Activated CD4-positive, alpha-beta T cell treated with anti-CD3 and anti-CD28 coated beads, Interleukin-2, amount 10 ng/mL, durations not matched to agents 7 days and 5 days (primary cell): ENCODE measurements around the gene EXTL1. TPM values are rescaled to one million over a fixed set of nuclear protein-coding genes. Genes with fewer than 3 reads are reported as not detected.

ENCODE experiments used
- CTCF ChIA-PET: fragments of 350-600 bp; sonication (Branson Sonifier 250); formaldehyde crosslinking; loops from one replicate; lab custom pipeline; 2021; ENCODE audit warnings: antibody characterized with exemption; lab: Charles Lee
- POLR2A ChIA-PET: fragments of 350-600 bp; sonication (Branson Sonifier 250); formaldehyde crosslinking; loops from one replicate; lab custom pipeline; 2021; ENCODE audit warnings: antibody characterized with exemption; lab: Charles Lee
- DNase-seq: peaks from one replicate; pipeline ENCODE4 v3.0.0-alpha.2; 2020
- H3K27ac Mint-ChIP-seq: one replicate; pipeline ENCODE4 v1.8.0; 2021; ENCODE audit warnings: mild to moderate bottlenecking, moderate library complexity, mixed read lengths
- H3K27me3 Mint-ChIP-seq: one replicate; pipeline ENCODE4 v1.8.0; 2021; ENCODE audit warnings: mixed read lengths
- H3K36me3 Mint-ChIP-seq: one replicate; pipeline ENCODE4 v1.8.0; 2021; ENCODE audit warnings: low read depth, mixed read lengths
- H3K4me1 Mint-ChIP-seq: one replicate; pipeline ENCODE4 v1.8.0; 2021; ENCODE audit warnings: mixed read lengths
- H3K4me3 Mint-ChIP-seq: one replicate; pipeline ENCODE4 v1.8.0; 2021; ENCODE audit warnings: mild to moderate bottlenecking, moderate library complexity, mixed read lengths
- H3K9me3 Mint-ChIP-seq: one replicate; pipeline ENCODE4 v1.8.0; 2021; ENCODE audit warnings: mixed read lengths
- total RNA-seq, 2 experiments: library from RNA; stranded (reverse); gene quantifications; one replicate each; pipeline ENCODE4 v1.2.3, GENCODE V29; 2021

EXTL1 gene
- total RNA-seq, 2 experiments from 2014 or later, result not detected

DNA sequence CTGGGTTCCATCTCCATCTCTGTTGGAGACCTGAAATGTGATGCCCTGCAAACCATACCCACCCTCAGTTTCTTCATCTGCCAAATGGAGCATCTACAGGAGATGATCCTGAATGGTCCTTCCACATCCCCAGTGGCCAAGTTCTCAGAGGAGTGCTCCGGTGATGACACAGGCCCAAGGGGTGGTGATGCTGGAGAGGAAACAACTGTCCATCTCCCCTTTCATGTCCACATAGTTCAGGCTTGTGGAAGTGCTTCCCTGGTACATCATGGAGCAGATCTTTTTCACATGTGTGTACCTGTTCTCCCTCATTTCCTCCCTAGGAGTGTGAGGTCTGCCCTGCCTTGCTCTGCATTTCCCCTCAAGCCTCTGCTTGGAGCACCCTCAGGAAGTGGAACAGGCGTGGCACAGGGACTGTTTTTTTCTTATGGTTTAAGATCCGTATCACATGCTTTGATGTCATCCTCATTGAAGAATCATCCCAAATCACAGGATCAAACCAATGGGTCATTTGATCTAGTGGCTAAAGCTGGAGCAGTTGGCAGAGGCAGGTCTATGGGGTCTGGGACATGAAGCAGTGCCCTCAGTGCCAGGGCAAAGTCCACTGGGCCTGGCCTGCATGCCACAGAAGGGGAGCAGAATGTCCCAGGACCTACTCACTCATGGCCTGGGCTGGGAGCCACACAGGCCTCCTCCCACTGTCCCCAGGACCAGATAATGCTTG lies 54.0 kb downstream of the EXTL1 start:
- peaks cover 15% of the 10 kb centered on the region for H3K4me1 Mint-ChIP-seq
- no peaks in the 10 kb centered on the region for H3K36me3 Mint-ChIP-seq
- ChIA-PET POLR2A (no interaction called here), CTCF (interaction anchor here (1.8 kb wide), 1 partner anchor 10 kb away, joined by 4 read pairs; no protein-coding TSS in a partner anchor)
- H3K9me3 Mint-ChIP-seq, result no peaks in the 10 kb centered on the region
- H3K27me3 Mint-ChIP-seq, result peaks cover 26% of the 10 kb centered on the region
- no peak overlapping the region for H3K27ac Mint-ChIP-seq
- no peak overlapping the region for H3K4me3 Mint-ChIP-seq
- no peak for DNase-seq

DNA sequence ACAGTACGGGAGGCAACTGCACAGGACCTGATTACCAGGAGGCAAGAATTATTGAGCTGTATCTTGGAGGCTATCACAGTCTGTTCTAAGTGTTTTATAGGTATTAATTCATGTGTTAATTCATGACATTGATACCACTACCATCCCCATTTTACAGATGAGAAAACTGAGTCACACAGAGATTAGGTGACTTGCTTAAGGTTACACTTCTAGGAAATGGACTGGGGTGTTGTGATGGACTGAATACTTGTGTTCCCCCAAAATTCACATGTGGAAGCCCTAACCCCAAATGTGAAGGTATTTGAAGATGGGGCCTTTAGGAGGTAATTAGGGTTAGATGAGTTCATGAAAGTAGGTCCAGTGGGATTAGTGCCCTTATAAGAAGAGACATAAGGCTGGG lies 55.9 kb downstream of the EXTL1 start:
- Mint-ChIP-seq H3K27ac (no peak overlapping the region), H3K4me3 (no peak overlapping the region), H3K27me3 (peaks cover 16% of the 10 kb centered on the region), H3K4me1 (peaks cover 15% of the 10 kb centered on the region), H3K9me3 (no peaks in the 10 kb centered on the region), H3K36me3 (no peaks in the 10 kb centered on the region)
- DNase-seq, result no peak
- ChIA-PET POLR2A (no interaction called here), CTCF (interaction anchor here (0.6 to 1.8 kb wide), 4 partner anchors 8 to 92 kb away, joined by 3 to 5 read pairs (median 4); partner anchors contain the start of gene ZNF593)

DNA sequence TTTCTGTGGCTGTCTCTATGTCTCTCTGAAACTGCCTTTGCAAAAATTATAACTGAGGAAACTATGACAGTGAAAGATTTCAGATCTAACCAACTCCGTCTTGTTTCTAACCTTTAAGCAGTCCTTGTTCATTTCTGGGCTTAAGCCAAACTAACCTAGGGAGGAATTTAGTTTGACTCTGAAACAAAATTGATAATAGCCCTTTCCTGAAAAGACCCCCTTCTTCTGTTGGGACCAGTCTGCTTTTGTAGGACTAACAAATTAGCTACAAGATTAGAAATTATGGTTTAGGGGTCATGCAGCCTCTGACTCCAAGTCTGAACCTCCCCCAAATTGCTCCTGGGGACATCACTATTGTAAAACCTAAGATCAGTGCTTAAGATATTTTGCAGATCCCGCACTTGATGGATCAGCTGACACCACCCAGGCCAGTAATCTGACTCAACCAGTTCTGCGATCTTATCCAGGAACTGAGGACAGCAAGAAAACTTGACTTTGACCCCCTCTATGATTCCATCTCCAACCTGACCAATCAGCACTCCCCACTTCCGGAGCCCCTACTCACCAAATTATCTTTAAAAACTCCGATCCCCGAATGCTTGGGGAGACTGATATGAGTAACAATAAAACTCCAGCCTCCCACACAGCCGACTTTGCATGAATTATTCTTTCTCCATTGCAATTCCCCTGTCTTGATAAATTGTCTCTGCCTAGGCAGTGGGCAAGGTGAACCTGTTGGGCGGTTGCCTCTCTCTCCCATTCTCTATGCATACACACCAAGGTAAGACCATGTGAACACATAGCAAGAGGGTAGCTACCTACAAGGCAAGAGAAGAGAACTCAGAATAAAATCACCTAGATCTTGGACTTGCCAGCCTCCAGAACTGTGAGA lies 57.0 kb downstream of the EXTL1 start:
- Mint-ChIP-seq H3K4me1 (peaks cover 15% of the 10 kb centered on the region), H3K27ac (no peak overlapping the region), H3K9me3 (no peaks in the 10 kb centered on the region), H3K4me3 (no peak overlapping the region), H3K36me3 (no peaks in the 10 kb centered on the region), H3K27me3 (peaks cover 11% of the 10 kb centered on the region)
- CTCF ChIA-PET, result interaction anchor here (1.3 to 1.5 kb wide), 3 partner anchors 9 to 20 kb away, joined by 3 to 5 read pairs (median 5); no protein-coding TSS in a partner anchor
- DNase-seq, result no peak
- POLR2A ChIA-PET, result no interaction called here

DNA sequence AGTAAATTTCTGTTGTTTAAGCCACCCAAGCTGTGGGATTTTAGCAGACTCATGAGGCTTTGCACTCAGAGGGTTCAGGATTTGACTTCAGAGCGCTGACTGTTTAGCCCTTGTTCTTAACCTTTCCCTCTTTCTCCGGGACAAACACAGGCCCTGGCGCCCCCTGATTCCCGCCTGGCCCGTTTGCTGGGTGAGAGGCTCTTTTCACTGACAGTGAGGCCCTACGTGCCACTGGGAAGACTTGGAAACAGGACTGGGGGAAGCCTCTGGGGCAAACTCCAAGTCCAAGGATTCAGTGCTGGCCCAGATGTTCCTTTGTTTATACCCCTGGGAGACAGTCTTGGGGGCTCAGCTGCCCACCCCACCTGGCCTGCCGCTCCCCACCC lies 57.6 kb downstream of the EXTL1 start:
- no peak overlapping the region for H3K27ac Mint-ChIP-seq
- peaks cover 13% of the 10 kb centered on the region for H3K27me3 Mint-ChIP-seq
- peaks cover 15% of the 10 kb centered on the region for H3K4me1 Mint-ChIP-seq
- no peaks in the 10 kb centered on the region for H3K9me3 Mint-ChIP-seq
- no peaks in the 10 kb centered on the region for H3K36me3 Mint-ChIP-seq
- DNase-seq, result no peak
- ChIA-PET CTCF (interaction anchor here (1.3 to 1.4 kb wide), 2 partner anchors 9 to 20 kb away, joined by 3 to 5 read pairs; no protein-coding TSS in a partner anchor), POLR2A (no interaction called here)
- no peak overlapping the region for H3K4me3 Mint-ChIP-seq

DNA sequence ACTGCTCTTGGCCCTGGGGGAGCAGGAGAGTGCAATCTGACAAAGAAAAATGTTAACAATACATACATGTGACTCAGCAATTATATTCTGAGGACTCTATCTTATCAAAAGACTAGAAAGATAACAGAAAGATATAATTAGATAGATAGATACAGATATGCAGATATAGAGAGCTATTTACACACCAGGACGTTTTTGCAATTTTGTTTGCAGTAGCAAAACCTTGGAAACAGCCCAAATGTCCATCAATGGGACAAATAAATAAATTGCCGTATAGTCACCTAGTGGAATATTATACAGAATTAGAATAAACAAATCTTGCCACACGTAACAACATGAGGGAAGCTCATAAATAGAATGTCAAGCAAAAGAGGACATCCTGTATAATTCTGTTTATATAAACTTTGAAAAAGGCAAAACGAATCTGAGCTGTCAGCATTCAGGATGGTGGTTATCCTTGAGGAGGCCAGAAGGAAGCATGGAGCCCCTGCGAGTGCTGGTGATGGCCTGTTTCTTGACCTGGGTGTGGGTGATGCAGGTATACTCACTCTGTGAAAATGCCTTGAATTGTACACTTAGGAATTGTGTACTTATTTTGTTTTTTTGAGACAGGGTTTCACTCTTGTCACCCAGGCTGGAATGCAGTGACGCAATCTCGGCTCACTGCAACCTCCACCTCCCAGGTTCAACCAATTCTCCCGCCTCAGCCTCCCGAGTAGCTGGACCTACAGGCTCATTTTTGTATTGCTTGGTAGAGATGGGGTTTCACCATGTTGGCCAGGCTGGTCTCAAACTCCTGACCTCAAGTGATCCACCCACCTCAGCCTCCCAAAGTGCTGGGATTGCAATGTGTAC lies 58.6 kb downstream of the EXTL1 start:
- H3K4me1 Mint-ChIP-seq, result peaks cover 15% of the 10 kb centered on the region

DNA sequence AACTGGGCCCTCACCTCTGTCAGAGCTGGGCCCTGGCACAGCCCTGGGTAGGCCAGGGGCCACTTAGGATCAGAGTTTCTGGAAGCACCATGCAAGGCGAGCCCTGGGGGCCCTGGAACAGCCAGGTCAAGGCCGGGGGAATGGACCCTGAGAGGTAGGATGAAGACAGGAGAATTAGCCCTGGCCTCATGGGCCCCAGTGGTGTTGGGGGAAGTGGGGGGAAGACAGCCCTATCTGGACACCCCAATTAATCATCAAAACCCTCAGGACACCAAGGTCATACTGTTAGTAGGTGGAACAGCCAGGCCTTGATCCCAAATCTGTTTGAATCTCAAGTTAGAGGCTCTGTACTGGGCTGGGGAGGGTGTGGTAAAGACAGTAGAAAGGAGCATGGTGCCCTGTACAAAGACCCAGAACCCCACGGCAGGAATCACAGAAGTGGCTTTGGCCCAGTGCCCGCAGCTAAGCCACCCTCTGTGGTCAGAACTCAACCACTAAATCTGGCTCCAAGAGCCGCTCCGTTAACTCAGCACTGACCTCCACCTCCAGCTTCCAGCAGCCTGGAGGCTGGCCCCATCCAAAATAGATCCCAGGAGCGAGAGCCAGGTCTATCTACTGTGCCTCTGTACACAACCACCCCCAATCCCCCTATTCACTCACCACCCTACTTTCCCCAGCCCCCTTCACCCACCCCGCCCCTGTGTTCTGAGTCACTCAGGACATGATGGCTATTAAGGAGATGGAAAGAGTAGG lies 59.9 kb downstream of the EXTL1 start:
- Mint-ChIP-seq H3K27me3 (peaks cover 19% of the 10 kb centered on the region), H3K9me3 (no peaks in the 10 kb centered on the region), H3K4me3 (no peak overlapping the region), H3K4me1 (peaks cover 3% of the 10 kb centered on the region), H3K27ac (no peak overlapping the region), H3K36me3 (no peaks in the 10 kb centered on the region)
- POLR2A ChIA-PET, result no interaction called here
- no peak for DNase-seq
- CTCF ChIA-PET, result interaction anchor here (1.1 to 1.6 kb wide), 3 partner anchors 17 to 69 kb away, joined by 3 to 5 read pairs (median 4); no protein-coding TSS in a partner anchor

More for the DNA sequence above, 58.6 kb downstream of the EXTL1 start:
- Mint-ChIP-seq H3K9me3 (no peaks in the 10 kb centered on the region), H3K27ac (no peak overlapping the region), H3K27me3 (peaks cover 16% of the 10 kb centered on the region), H3K4me3 (no peak overlapping the region), H3K36me3 (no peaks in the 10 kb centered on the region)
- CTCF ChIA-PET, result interaction anchor here (0.9 to 1.6 kb wide), 6 partner anchors 8 to 154 kb away, joined by 3 to 5 read pairs (median 3); partner anchors contain the start of gene CEP85
- DNase-seq, result no peak
- POLR2A ChIA-PET, result interaction anchor here (0.6 kb wide), 1 partner anchor 135 kb away, joined by 3 read pairs; no protein-coding TSS in a partner anchor

DNA sequence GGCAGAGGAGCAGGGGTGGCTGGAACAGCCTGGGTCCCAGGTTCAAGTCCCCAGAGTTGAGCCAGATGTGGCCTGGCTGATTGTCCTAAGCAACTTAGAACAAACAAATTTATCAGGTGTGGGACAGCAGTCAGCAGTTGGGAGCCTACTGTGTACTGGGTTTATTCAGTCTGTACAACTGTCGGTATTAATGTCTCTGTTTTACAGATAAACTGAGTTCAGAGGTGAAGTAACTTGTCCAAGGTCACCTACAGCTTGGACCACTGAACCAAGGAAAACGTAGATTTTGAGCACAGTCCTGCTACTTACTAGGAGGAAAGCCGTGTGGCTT lies 60.4 kb downstream of the EXTL1 start:
- Mint-ChIP-seq H3K36me3 (no peaks in the 10 kb centered on the region), H3K4me3 (no peak overlapping the region), H3K9me3 (no peaks in the 10 kb centered on the region), H3K27me3 (peaks cover 19% of the 10 kb centered on the region), H3K27ac (no peak overlapping the region), H3K4me1 (no peaks in the 10 kb centered on the region)
- CTCF ChIA-PET, result interaction anchor here (1.1 kb wide), 1 partner anchor 69 kb away, joined by 5 read pairs; no protein-coding TSS in a partner anchor
- DNase-seq, result no peak
- POLR2A ChIA-PET, result interaction anchor here (0.6 kb wide), 1 partner anchor 861 kb away, joined by 3 read pairs; no protein-coding TSS in a partner anchor

DNA sequence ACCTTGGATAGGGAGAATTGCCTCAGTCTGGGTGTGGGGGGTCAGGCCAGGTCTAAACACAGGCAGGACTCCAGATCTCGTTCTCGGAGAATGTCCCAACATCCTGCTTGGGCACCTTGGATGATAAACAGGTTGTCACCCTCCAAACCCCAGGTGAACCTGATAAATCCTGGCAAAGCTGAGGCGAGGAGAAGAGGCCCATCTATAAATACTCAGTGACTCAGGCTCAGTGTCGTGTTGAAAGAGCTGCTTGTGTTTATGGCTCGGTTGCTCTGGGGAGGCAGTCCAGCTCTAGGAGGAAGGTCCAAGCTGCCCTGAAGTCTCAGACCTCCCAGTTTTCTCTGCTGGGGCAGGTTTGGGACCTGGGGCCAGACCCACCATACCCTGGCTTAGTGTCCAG lies 61.6 kb downstream of the EXTL1 start:
- no peak overlapping the region for H3K4me3 Mint-ChIP-seq
- DNase-seq, result no peak
- POLR2A ChIA-PET, result no interaction called here

DNA sequence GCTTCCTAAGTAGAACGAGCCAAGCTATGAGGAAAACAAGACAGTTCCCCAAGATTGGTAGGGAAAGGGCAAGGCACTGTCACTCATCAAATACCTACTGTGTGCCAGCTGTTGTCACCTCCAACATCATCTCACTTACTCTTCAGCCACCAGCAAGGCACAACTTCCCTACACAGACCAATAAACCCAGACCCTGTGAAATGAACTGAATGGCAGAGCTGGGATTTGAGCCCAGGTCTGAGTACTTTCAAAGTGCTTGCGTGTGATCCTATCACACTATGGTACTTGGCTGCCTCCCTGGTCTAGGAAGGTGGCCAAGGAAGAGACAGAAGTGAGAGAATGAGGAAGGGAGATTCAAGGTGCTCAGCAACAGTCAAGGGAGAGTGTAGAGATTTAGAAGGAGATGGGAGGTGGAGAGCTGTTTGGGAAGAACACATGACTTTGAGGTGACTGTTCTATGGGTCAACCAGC lies 62.6 kb downstream of the EXTL1 start:
- DNase-seq, result no peak
- H3K36me3 Mint-ChIP-seq, result no peaks in the 10 kb centered on the region
- no peaks in the 10 kb centered on the region for H3K4me1 Mint-ChIP-seq
- H3K27ac Mint-ChIP-seq, result no peak overlapping the region
- POLR2A ChIA-PET, result no interaction called here
- H3K4me3 Mint-ChIP-seq, result no peak overlapping the region
- no peaks in the 10 kb centered on the region for H3K9me3 Mint-ChIP-seq
- H3K27me3 Mint-ChIP-seq, result peaks cover 11% of the 10 kb centered on the region
- CTCF ChIA-PET, result interaction anchor here (1.0 to 1.7 kb wide), 4 partner anchors 26 to 150 kb away, joined by 3 to 9 read pairs (median 4); partner anchors contain the start of genes CEP85 and ZNF593

More for the DNA sequence above, 61.6 kb downstream of the EXTL1 start:
- Mint-ChIP-seq H3K9me3 (no peaks in the 10 kb centered on the region), H3K27me3 (peaks cover 15% of the 10 kb centered on the region), H3K4me1 (no peaks in the 10 kb centered on the region), H3K36me3 (no peaks in the 10 kb centered on the region), H3K27ac (no peak overlapping the region)
- CTCF ChIA-PET, result interaction anchor here (0.6 to 1.7 kb wide), 4 partner anchors 29 to 151 kb away, joined by 3 to 9 read pairs (median 4); partner anchors contain the start of genes CEP85 and ZNF593

DNA sequence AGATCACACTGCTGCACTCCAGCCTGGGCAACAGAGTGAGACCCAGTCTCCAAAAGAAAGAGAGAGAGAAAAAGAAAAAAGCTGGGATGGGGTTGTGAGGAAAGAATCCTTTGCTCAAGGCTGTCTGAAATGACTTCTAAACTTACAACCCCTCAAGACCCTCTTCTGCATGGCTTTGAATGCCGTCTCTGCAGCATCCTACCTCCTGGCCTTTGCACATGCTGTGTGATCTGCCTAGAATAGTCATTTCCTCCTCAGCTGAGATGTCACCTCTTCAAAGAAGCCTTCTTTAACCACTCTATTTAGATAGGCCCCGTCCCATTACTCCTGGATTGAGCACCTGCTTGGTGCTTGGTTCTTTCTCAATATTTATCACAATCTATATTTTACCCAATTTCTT lies 63.3 kb downstream of the EXTL1 start:
- H3K27ac Mint-ChIP-seq, result no peak overlapping the region
- H3K27me3 Mint-ChIP-seq, result peaks cover 12% of the 10 kb centered on the region
- no peaks in the 10 kb centered on the region for H3K4me1 Mint-ChIP-seq
- DNase-seq, result no peak
- no peak overlapping the region for H3K4me3 Mint-ChIP-seq
- H3K9me3 Mint-ChIP-seq, result no peaks in the 10 kb centered on the region
- no peaks in the 10 kb centered on the region for H3K36me3 Mint-ChIP-seq
- ChIA-PET POLR2A (no interaction called here), CTCF (interaction anchor here (0.6 to 1.7 kb wide), 4 partner anchors 23 to 135 kb away, joined by 3 to 9 read pairs (median 3); partner anchors contain the start of genes C1orf232 and ZNF593)
